ENCODE results near the gene RHOBTB1. TPM values are rescaled to one million over a fixed set of nuclear protein-coding genes. Genes with fewer than 3 reads are reported as not detected.

RHOBTB1 gene
- total RNA-seq, 3 donors from 2014 or later: 0.28 TPM; not detected in 2

GRCh38 chr10:60896033-60896432, 48.0 kb downstream of the RHOBTB1 start:
- DNase-seq (no peak), ATAC-seq (no peak)
- no peaks in the 10 kb centered on the region for H3K9me3 Mint-ChIP-seq
- no peak overlapping the region for H3K4me3 Mint-ChIP-seq
- no peaks in the 10 kb centered on the region for H3K4me1 Mint-ChIP-seq (ENCODE audit: low read depth)
- H3K27me3 Mint-ChIP-seq (ENCODE audit: low read depth): peaks cover 12% of the 10 kb centered on the region
- H3K36me3 Mint-ChIP-seq (ENCODE audit: insufficient read depth): no peaks in the 10 kb centered on the region

- Mint-ChIP-seq H3K4me3 (no peak overlapping the region), H3K9me3 (no peaks in the 10 kb centered on the region), H3K36me3 (ENCODE audit: insufficient read depth) (no peaks in the 10 kb centered on the region), H3K4me1 (ENCODE audit: low read depth) (no peaks in the 10 kb centered on the region), H3K27me3 (ENCODE audit: low read depth) (peaks cover 9% of the 10 kb centered on the region)
- no peak for DNase-seq
- no peak for ATAC-seq
Observed at GRCh38 chr10:60894786-60895185, 49.2 kb downstream of the RHOBTB1 start.

- Mint-ChIP-seq H3K4me1 (ENCODE audit: low read depth) (no peaks in the 10 kb centered on the region), H3K27me3 (ENCODE audit: low read depth) (peaks cover 9% of the 10 kb centered on the region), H3K9me3 (no peaks in the 10 kb centered on the region), H3K36me3 (ENCODE audit: insufficient read depth) (no peaks in the 10 kb centered on the region), H3K4me3 (no peak overlapping the region)
- DNase-seq: no peak
- ATAC-seq: no peak
Observed at GRCh38 chr10:60893231-60893630, 50.8 kb downstream of the RHOBTB1 start.

- H3K4me3 Mint-ChIP-seq: no peak overlapping the region
- no peaks in the 10 kb centered on the region for H3K9me3 Mint-ChIP-seq
- no peaks in the 10 kb centered on the region for H3K4me1 Mint-ChIP-seq (ENCODE audit: low read depth)
- DNase-seq (no peak), ATAC-seq (no peak)
- peaks cover 13% of the 10 kb centered on the region for H3K27me3 Mint-ChIP-seq (ENCODE audit: low read depth)
- H3K36me3 Mint-ChIP-seq (ENCODE audit: insufficient read depth): no peaks in the 10 kb centered on the region
Observed at GRCh38 chr10:60892571-60892970, 51.4 kb downstream of the RHOBTB1 start.

GRCh38 chr10:60890811-60891210, 53.2 kb downstream of the RHOBTB1 start:
- Mint-ChIP-seq H3K36me3 (ENCODE audit: insufficient read depth) (no peaks in the 10 kb centered on the region), H3K4me3 (no peak overlapping the region), H3K27me3 (ENCODE audit: low read depth) (peaks cover 10% of the 10 kb centered on the region), H3K4me1 (ENCODE audit: low read depth) (no peaks in the 10 kb centered on the region), H3K9me3 (no peaks in the 10 kb centered on the region)
- no peak for DNase-seq
- ATAC-seq: no peak

GRCh38 chr10:60883187-60883586, 60.8 kb downstream of the RHOBTB1 start:
- Mint-ChIP-seq H3K4me1 (ENCODE audit: low read depth) (no peaks in the 10 kb centered on the region), H3K9me3 (no peaks in the 10 kb centered on the region), H3K27me3 (ENCODE audit: low read depth) (peaks cover 7% of the 10 kb centered on the region), H3K36me3 (ENCODE audit: insufficient read depth) (no peaks in the 10 kb centered on the region), H3K4me3 (no peak overlapping the region)
- no peak for DNase-seq
- no peak for ATAC-seq

- Mint-ChIP-seq H3K4me1 (ENCODE audit: low read depth) (no peaks in the 10 kb centered on the region), H3K36me3 (ENCODE audit: insufficient read depth) (no peaks in the 10 kb centered on the region), H3K9me3 (no peaks in the 10 kb centered on the region), H3K4me3 (no peak overlapping the region), H3K27me3 (ENCODE audit: low read depth) (no peaks in the 10 kb centered on the region)
- no peak for DNase-seq
- ATAC-seq: no peak
Observed at GRCh38 chr10:60878224-60878623, 65.8 kb downstream of the RHOBTB1 start.

GRCh38 chr10:60877777-60878120, 66.2 kb downstream of the RHOBTB1 start:
- H3K9me3 Mint-ChIP-seq: no peaks in the 10 kb centered on the region
- no peak overlapping the region for H3K4me3 Mint-ChIP-seq

GRCh38 chr10:60877061-60877776, 66.8 kb downstream of the RHOBTB1 start:
- no peaks in the 10 kb centered on the region for H3K4me1 Mint-ChIP-seq (ENCODE audit: low read depth)
- no peak overlapping the region for H3K4me3 Mint-ChIP-seq
- H3K9me3 Mint-ChIP-seq: no peaks in the 10 kb centered on the region
- no peak for DNase-seq
- H3K27me3 Mint-ChIP-seq (ENCODE audit: low read depth): no peaks in the 10 kb centered on the region
- no peaks in the 10 kb centered on the region for H3K36me3 Mint-ChIP-seq (ENCODE audit: insufficient read depth)
- no peak for ATAC-seq

More at GRCh38 chr10:60877777-60878120, 66.2 kb downstream of the RHOBTB1 start:
- DNase-seq: no peak
- ATAC-seq: no peak
- Mint-ChIP-seq H3K27me3 (ENCODE audit: low read depth) (no peaks in the 10 kb centered on the region), H3K36me3 (ENCODE audit: insufficient read depth) (no peaks in the 10 kb centered on the region), H3K4me1 (ENCODE audit: low read depth) (no peaks in the 10 kb centered on the region)

- no peak overlapping the region for H3K4me3 Mint-ChIP-seq
- ATAC-seq: no peak
- no peaks in the 10 kb centered on the region for H3K36me3 Mint-ChIP-seq (ENCODE audit: insufficient read depth)
- no peaks in the 10 kb centered on the region for H3K27me3 Mint-ChIP-seq (ENCODE audit: low read depth)
- H3K9me3 Mint-ChIP-seq: no peaks in the 10 kb centered on the region
- no peaks in the 10 kb centered on the region for H3K4me1 Mint-ChIP-seq (ENCODE audit: low read depth)
- no peak for DNase-seq
Observed at GRCh38 chr10:60873758-60874157, 70.2 kb downstream of the RHOBTB1 start.

- no peaks in the 10 kb centered on the region for H3K4me1 Mint-ChIP-seq (ENCODE audit: low read depth)
- H3K27me3 Mint-ChIP-seq (ENCODE audit: low read depth): no peaks in the 10 kb centered on the region
- ATAC-seq: no peak
- no peak overlapping the region for H3K4me3 Mint-ChIP-seq
- H3K9me3 Mint-ChIP-seq: no peaks in the 10 kb centered on the region
- H3K36me3 Mint-ChIP-seq (ENCODE audit: insufficient read depth): no peaks in the 10 kb centered on the region
- no peak for DNase-seq
Observed at GRCh38 chr10:60872451-60872850, 71.5 kb downstream of the RHOBTB1 start.

GRCh38 chr10:60871215-60871614, 72.8 kb downstream of the RHOBTB1 start:
- H3K4me3 Mint-ChIP-seq: no peak overlapping the region
- DNase-seq (no peak), ATAC-seq (no peak)
- no peaks in the 10 kb centered on the region for H3K4me1 Mint-ChIP-seq (ENCODE audit: low read depth)
- H3K9me3 Mint-ChIP-seq: no peaks in the 10 kb centered on the region
- H3K27me3 Mint-ChIP-seq (ENCODE audit: low read depth): no peaks in the 10 kb centered on the region
- no peaks in the 10 kb centered on the region for H3K36me3 Mint-ChIP-seq (ENCODE audit: insufficient read depth)

- ATAC-seq (no peak), DNase-seq (no peak)
- no peaks in the 10 kb centered on the region for H3K36me3 Mint-ChIP-seq (ENCODE audit: insufficient read depth)
- no peak overlapping the region for H3K4me3 Mint-ChIP-seq
- H3K9me3 Mint-ChIP-seq: no peaks in the 10 kb centered on the region
- no peaks in the 10 kb centered on the region for H3K4me1 Mint-ChIP-seq (ENCODE audit: low read depth)
- H3K27me3 Mint-ChIP-seq (ENCODE audit: low read depth): no peaks in the 10 kb centered on the region
Observed at GRCh38 chr10:60870803-60871202, 73.2 kb downstream of the RHOBTB1 start.

- Mint-ChIP-seq H3K36me3 (ENCODE audit: insufficient read depth) (no peaks in the 10 kb centered on the region), H3K9me3 (no peaks in the 10 kb centered on the region), H3K4me1 (ENCODE audit: low read depth) (no peaks in the 10 kb centered on the region), H3K4me3 (no peak overlapping the region), H3K27me3 (ENCODE audit: low read depth) (no peaks in the 10 kb centered on the region)
- ATAC-seq (no peak), DNase-seq (no peak)
Observed at GRCh38 chr10:60870416-60870728, 73.6 kb downstream of the RHOBTB1 start.

GRCh38 chr10:60869652-60870415, 74.2 kb downstream of the RHOBTB1 start:
- H3K36me3 Mint-ChIP-seq (ENCODE audit: insufficient read depth): no peaks in the 10 kb centered on the region
- no peaks in the 10 kb centered on the region for H3K9me3 Mint-ChIP-seq

More at GRCh38 chr10:60869652-60870415, 74.2 kb downstream of the RHOBTB1 start:
- Mint-ChIP-seq H3K4me3 (no peak overlapping the region), H3K4me1 (ENCODE audit: low read depth) (no peaks in the 10 kb centered on the region), H3K27me3 (ENCODE audit: low read depth) (no peaks in the 10 kb centered on the region)
- ATAC-seq (no peak), DNase-seq (no peak)

All from activated T-cell treated with anti-CD3 and anti-CD28 coated beads, Interleukin-2, amount 50 U/mL, for 4 hours (primary cell).